HEK293 (cell line): ENCODE data around the gene GLTPD2.
"Not testable (repeated sequence)": the region's sequence is repeated elsewhere in the genome, so short reads cannot be mapped to it uniquely, and the experiment has no call there.

Experiments
- CTCF ChIA-PET: fragments of 350-600 bp; formaldehyde crosslinking; extraction: SDS; loops from one replicate; lab custom pipeline; 2021; ENCODE audit warnings: antibody characterized with exemption; lab: Yijun Ruan, JAX
- POLR2A ChIA-PET: fragments of 300-600 bp; formaldehyde crosslinking; extraction: SDS; loops from one replicate; lab custom pipeline; 2020; ENCODE audit warnings: antibody characterized with exemption, inconsistent platforms; lab: Yijun Ruan, JAX
- H3K27ac ChIP-seq: fragments of 200-500 bp; sonication (Bioruptor generic); 2 replicates; pipeline ENCODE4 v1.5.1; 2014; ENCODE audit warnings: low read depth, low read length, control low read depth, inconsistent platforms; ENCODE audit errors: extremely low read depth
- H3K36me3 ChIP-seq, 2 experiments: fragments of 200-500 bp in 1 of 2; sonication (Bioruptor generic) in 1 of 2; 1 replicate in 1 of 2; 2 replicates in 1 of 2; pipeline ENCODE4 v1.5.1; 2014 to 2017; ENCODE audit warnings: inconsistent platforms in 2 of 2, low read length in 2 of 2; ENCODE audit not compliant: control insufficient read depth in 2 of 2, insufficient read depth in 1 of 2
- H3K4me1 ChIP-seq: fragments of 200-500 bp; sonication (Bioruptor generic); 2 replicates; pipeline ENCODE4 v1.5.1; 2014; ENCODE audit warnings: mild to moderate bottlenecking, low read length, inconsistent platforms; ENCODE audit not compliant: control insufficient read depth, insufficient read depth
- H3K4me3 ChIP-seq: 2 replicates; pipeline ENCODE4 v1.5.1; 2011; ENCODE audit warnings: low read depth, mild to moderate bottlenecking, control low read depth, low read length, moderate library complexity
- H3K9me3 ChIP-seq: fragments of 200-500 bp; sonication (Bioruptor generic); 2 replicates; pipeline ENCODE4 v1.5.1; 2014; ENCODE audit warnings: low read depth, low read length, inconsistent platforms; ENCODE audit not compliant: control insufficient read depth, insufficient read depth
- EGR2 ChIP-seq: fragments of 450-650 bp; formaldehyde crosslinking; IDR thresholded peaks from 2 replicates; pipeline ENCODE4 v1.5.1; 2016; ENCODE audit warnings: low read depth, missing biosample characterization, missing genetic modification characterization
- GLIS1 ChIP-seq: fragments of 450-650 bp; formaldehyde crosslinking; IDR thresholded peaks from 2 replicates; pipeline ENCODE4 v1.5.1; 2016; ENCODE audit warnings: missing biosample characterization, missing genetic modification characterization
- KLF16 ChIP-seq: fragments of 450-650 bp; formaldehyde crosslinking; IDR thresholded peaks from 2 replicates; pipeline ENCODE4 v1.5.1; 2017; ENCODE audit warnings: missing biosample characterization, missing genetic modification characterization
- KLF8 ChIP-seq: fragments of 450-650 bp; formaldehyde crosslinking; IDR thresholded peaks from 2 replicates; pipeline ENCODE4 v1.5.1; 2016; ENCODE audit warnings: missing biosample characterization, missing genetic modification characterization
- OSR2 ChIP-seq: fragments of 450-650 bp; formaldehyde crosslinking; IDR thresholded peaks from 2 replicates; pipeline ENCODE4 v1.5.1; 2016; ENCODE audit warnings: missing biosample characterization, missing genetic modification characterization
- SP2 ChIP-seq: fragments of 450-650 bp; formaldehyde crosslinking; IDR thresholded peaks from 2 replicates; pipeline ENCODE4 v1.5.1; 2016; ENCODE audit warnings: missing biosample characterization, missing genetic modification characterization
- SP3 ChIP-seq: fragments of 450-650 bp; formaldehyde crosslinking; IDR thresholded peaks from 2 replicates; pipeline ENCODE4 v1.5.1; 2016; ENCODE audit warnings: missing biosample characterization, missing genetic modification characterization
- ZBTB8A ChIP-seq: fragments of 450-650 bp; formaldehyde crosslinking; IDR thresholded peaks from 2 replicates; pipeline ENCODE4 v1.5.1; 2016; ENCODE audit warnings: missing biosample characterization, missing genetic modification characterization
- ZFHX2 ChIP-seq: fragments of 450-650 bp; formaldehyde crosslinking; conservative IDR thresholded peaks from 2 replicates; pipeline ENCODE4 v1.5.1; 2016; ENCODE audit warnings: missing biosample characterization, missing genetic modification characterization
- ZIC2 ChIP-seq: fragments of 450-650 bp; formaldehyde crosslinking; IDR thresholded peaks from 2 replicates; pipeline ENCODE4 v1.5.1; 2016; ENCODE audit warnings: missing biosample characterization, missing genetic modification characterization
- ZNF202 ChIP-seq: fragments of 450-650 bp; formaldehyde crosslinking; IDR thresholded peaks from 2 replicates; pipeline ENCODE4 v1.5.1; 2016; ENCODE audit warnings: missing biosample characterization, missing genetic modification characterization, borderline replicate concordance
- ZNF335 ChIP-seq: fragments of 450-650 bp; formaldehyde crosslinking; conservative IDR thresholded peaks from 2 replicates; pipeline ENCODE4 v1.5.1; 2016; ENCODE audit warnings: missing biosample characterization, missing genetic modification characterization
- ZNF350 ChIP-seq: fragments of 450-650 bp; formaldehyde crosslinking; IDR thresholded peaks from 2 replicates; pipeline ENCODE4 v1.5.0; 2017; ENCODE audit warnings: missing biosample characterization, mild to moderate bottlenecking, missing genetic modification characterization
- ZNF366 ChIP-seq: fragments of 450-650 bp; formaldehyde crosslinking; conservative IDR thresholded peaks from 2 replicates; pipeline ENCODE4 v1.5.1; 2016; ENCODE audit warnings: missing biosample characterization, missing genetic modification characterization
- ZNF416 ChIP-seq: fragments of 450-650 bp; formaldehyde crosslinking; IDR thresholded peaks from 2 replicates; pipeline ENCODE4 v1.5.1; 2016; ENCODE audit warnings: missing biosample characterization, missing genetic modification characterization
- TF ChIP-seq, protein P1 (sequence below): fragments of 450-650 bp; formaldehyde crosslinking; conservative IDR thresholded peaks from 2 replicates; pipeline ENCODE4 v1.5.1; 2016; ENCODE audit warnings: low read depth, missing biosample characterization, missing genetic modification characterization
- TF ChIP-seq, protein P2 (sequence below): fragments of 450-650 bp; formaldehyde crosslinking; IDR thresholded peaks from 2 replicates; pipeline ENCODE4 v1.5.1; 2017; ENCODE audit warnings: missing biosample characterization, missing genetic modification characterization
- TF ChIP-seq, protein P3 (sequence below): fragments of 450-650 bp; formaldehyde crosslinking; IDR thresholded peaks from 2 replicates; pipeline ENCODE4 v1.5.1; 2016; ENCODE audit warnings: missing biosample characterization, missing genetic modification characterization
- TF ChIP-seq, protein P4 (sequence below): fragments of 450-650 bp; formaldehyde crosslinking; IDR thresholded peaks from 2 replicates; pipeline ENCODE4 v1.5.1; 2017; ENCODE audit warnings: missing biosample characterization, missing genetic modification characterization
- TF ChIP-seq, protein P5 (sequence below): fragments of 450-650 bp; formaldehyde crosslinking; IDR thresholded peaks from 2 replicates; pipeline ENCODE4 v1.5.1; 2016; ENCODE audit warnings: missing biosample characterization, missing genetic modification characterization

The GLTPD2 gene

DNA sequence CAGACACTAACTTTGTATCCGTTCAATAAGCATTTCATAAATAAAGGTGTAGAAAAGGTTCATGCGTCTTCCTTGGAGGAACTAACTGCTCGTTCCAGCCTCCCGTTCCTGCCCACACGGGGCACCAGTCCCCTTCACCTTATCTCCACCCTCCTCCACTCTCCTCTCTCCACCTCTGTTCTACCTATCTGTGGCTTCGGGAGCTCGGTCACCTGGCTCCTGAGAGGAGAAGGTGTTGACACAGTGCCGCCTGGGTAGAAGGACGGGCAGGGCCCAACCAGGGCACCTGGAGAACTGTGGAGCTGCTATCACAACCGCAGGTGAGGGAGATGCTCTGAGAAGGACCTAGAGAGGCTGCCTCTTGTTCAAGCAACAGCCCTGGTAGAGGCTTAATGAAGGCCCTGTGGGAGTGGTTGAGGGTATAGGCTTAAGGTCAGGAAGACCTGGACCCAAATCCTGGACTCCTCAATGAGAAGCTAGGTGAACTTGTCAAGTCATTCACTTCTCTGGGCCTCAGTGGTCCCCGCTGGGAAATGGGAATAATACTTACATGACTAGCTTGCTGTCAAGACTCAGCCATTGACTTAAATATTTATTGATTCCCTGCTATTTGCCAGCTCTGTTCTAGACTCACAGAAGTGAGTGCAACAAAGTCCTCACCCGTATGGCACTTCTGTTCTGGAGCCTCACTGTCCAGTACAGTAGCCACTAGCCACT lies 34.8 kb downstream of the GLTPD2 start (continued):
- TF ChIP-seq, protein P1, sequence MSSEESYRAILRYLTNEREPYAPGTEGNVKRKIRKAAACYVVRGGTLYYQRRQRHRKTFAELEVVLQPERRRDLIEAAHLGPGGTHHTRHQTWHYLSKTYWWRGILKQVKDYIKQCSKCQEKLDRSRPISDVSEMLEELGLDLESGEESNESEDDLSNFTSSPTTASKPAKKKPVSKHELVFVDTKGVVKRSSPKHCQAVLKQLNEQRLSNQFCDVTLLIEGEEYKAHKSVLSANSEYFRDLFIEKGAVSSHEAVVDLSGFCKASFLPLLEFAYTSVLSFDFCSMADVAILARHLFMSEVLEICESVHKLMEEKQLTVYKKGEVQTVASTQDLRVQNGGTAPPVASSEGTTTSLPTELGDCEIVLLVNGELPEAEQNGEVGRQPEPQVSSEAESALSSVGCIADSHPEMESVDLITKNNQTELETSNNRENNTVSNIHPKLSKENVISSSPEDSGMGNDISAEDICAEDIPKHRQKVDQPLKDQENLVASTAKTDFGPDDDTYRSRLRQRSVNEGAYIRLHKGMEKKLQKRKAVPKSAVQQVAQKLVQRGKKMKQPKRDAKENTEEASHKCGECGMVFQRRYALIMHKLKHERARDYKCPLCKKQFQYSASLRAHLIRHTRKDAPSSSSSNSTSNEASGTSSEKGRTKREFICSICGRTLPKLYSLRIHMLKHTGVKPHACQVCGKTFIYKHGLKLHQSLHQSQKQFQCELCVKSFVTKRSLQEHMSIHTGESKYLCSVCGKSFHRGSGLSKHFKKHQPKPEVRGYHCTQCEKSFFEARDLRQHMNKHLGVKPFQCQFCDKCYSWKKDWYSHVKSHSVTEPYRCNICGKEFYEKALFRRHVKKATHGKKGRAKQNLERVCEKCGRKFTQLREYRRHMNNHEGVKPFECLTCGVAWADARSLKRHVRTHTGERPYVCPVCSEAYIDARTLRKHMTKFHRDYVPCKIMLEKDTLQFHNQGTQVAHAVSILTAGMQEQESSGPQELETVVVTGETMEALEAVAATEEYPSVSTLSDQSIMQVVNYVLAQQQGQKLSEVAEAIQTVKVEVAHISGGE (tag by site-specific recombination) = no peak

DNA sequence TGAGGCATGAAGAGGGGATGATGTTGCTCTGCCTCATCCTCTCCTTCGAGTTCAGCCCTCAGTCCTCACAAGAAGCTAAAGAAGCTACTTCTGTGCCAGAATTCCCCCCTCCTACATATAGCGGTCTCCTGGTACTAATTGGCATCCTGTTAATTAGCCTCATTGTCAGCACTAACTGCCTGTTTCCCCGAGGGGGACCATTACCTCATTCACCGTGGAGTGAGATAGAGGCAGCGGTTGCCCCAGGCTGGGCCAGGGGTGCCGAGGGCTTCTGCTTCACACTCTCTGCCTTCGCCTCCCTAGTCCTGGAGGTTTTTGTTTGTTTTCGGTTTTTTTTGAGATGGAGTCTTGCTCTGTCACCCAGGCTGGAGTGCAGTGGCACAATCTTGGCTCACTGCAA lies 38.6 kb downstream of the GLTPD2 start:
- Histone ChIP-seq H3K4me3 (no peak overlapping the region), H3K27ac (no peak overlapping the region), H3K9me3 (no peaks in the 10 kb centered on the region)
- POLR2A ChIA-PET = no interaction called here
- TF ChIP-seq ZNF416 (no peak), ZNF366 (tag by site-specific recombination) (peak; percentile 44; the same call in 1 of the 2 replicates), GLIS1 (tag by site-specific recombination) (peak; percentile 73), ZNF350 (tag by site-specific recombination) (no peak), ZNF202 (tag by site-specific recombination) (no peak), OSR2 (tag by site-specific recombination) (peak; percentile 28; the same call in 1 of the 2 replicates), ZIC2 (tag by site-specific recombination) (0 out of 2 replicates have a peak, but pooled peaks have one; percentile 10)
- TF ChIP-seq, protein P2, sequence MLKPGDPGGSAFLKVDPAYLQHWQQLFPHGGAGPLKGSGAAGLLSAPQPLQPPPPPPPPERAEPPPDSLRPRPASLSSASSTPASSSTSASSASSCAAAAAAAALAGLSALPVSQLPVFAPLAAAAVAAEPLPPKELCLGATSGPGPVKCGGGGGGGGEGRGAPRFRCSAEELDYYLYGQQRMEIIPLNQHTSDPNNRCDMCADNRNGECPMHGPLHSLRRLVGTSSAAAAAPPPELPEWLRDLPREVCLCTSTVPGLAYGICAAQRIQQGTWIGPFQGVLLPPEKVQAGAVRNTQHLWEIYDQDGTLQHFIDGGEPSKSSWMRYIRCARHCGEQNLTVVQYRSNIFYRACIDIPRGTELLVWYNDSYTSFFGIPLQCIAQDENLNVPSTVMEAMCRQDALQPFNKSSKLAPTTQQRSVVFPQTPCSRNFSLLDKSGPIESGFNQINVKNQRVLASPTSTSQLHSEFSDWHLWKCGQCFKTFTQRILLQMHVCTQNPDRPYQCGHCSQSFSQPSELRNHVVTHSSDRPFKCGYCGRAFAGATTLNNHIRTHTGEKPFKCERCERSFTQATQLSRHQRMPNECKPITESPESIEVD (tag by site-specific recombination) = no peak
- TF ChIP-seq, all 188 proteins: peak for 4
- peaks cover 0 to 12% of the 10 kb centered on the region in 2 experiments; a peak in 1 of 3 replicates for H3K36me3 ChIP-seq
- CTCF ChIA-PET = interaction anchor here (0.6 kb wide), 1 partner anchor 60 kb away, joined by 3 read pairs; no protein-coding TSS in a partner anchor
- H3K4me1 ChIP-seq = no peaks in the 10 kb centered on the region

DNA sequence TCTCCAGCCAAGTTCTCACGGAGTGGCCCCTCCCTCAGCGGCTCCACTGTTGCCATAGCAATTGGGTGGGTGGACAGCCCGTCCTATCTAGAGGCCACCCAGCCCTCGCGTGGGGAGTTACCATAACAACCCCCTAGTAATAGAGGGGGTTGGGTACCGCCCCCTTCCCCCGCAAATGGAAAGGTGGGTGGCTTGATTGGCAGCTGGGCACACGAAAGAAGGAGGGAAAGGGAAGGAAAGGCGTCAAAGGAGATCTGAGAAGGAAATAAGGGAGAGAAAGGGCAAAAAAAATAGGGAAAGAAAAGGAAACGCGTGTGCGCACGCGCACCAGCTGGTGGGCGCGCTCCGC lies 44.0 kb downstream of the GLTPD2 start:
- POLR2A ChIA-PET = interaction anchor here (1.0 to 2.4 kb wide), 2 partner anchors 26 to 43 kb away, joined by 3 to 9 read pairs; partner anchors contain the start of gene PLD2
- CTCF ChIA-PET, H3K9me3 ChIP-seq, H3K36me3 ChIP-seq: not testable (repeated sequence)
- peak overlapping the region; percentile 81 for H3K27ac ChIP-seq
- peak overlapping the region; percentile 90 for H3K4me3 ChIP-seq
- H3K4me1 ChIP-seq = peaks cover 11% of the 10 kb centered on the region
- TF ChIP-seq, protein P3, sequence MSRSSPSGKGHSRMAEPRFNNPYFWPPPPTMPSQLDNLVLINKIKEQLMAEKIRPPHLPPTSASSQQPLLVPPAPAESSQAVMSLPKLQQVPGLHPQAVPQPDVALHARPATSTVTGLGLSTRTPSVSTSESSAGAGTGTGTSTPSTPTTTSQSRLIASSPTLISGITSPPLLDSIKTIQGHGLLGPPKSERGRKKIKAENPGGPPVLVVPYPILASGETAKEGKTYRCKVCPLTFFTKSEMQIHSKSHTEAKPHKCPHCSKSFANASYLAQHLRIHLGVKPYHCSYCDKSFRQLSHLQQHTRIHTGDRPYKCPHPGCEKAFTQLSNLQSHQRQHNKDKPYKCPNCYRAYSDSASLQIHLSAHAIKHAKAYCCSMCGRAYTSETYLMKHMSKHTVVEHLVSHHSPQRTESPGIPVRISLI (tag by site-specific recombination) = 0 out of 2 replicates have a peak, but pooled peaks have one; percentile 45
- peak; percentile 91 for TF ChIP-seq KLF16 (tag by site-specific recombination)
- peak; percentile 99 for TF ChIP-seq ZFHX2 (tag by site-specific recombination)
- TF ChIP-seq, protein P4, sequence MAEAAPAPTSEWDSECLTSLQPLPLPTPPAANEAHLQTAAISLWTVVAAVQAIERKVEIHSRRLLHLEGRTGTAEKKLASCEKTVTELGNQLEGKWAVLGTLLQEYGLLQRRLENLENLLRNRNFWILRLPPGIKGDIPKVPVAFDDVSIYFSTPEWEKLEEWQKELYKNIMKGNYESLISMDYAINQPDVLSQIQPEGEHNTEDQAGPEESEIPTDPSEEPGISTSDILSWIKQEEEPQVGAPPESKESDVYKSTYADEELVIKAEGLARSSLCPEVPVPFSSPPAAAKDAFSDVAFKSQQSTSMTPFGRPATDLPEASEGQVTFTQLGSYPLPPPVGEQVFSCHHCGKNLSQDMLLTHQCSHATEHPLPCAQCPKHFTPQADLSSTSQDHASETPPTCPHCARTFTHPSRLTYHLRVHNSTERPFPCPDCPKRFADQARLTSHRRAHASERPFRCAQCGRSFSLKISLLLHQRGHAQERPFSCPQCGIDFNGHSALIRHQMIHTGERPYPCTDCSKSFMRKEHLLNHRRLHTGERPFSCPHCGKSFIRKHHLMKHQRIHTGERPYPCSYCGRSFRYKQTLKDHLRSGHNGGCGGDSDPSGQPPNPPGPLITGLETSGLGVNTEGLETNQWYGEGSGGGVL (tag by site-specific recombination) = peak; percentile 19; the same call in 1 of the 2 replicates
- TF ChIP-seq, protein P5, sequence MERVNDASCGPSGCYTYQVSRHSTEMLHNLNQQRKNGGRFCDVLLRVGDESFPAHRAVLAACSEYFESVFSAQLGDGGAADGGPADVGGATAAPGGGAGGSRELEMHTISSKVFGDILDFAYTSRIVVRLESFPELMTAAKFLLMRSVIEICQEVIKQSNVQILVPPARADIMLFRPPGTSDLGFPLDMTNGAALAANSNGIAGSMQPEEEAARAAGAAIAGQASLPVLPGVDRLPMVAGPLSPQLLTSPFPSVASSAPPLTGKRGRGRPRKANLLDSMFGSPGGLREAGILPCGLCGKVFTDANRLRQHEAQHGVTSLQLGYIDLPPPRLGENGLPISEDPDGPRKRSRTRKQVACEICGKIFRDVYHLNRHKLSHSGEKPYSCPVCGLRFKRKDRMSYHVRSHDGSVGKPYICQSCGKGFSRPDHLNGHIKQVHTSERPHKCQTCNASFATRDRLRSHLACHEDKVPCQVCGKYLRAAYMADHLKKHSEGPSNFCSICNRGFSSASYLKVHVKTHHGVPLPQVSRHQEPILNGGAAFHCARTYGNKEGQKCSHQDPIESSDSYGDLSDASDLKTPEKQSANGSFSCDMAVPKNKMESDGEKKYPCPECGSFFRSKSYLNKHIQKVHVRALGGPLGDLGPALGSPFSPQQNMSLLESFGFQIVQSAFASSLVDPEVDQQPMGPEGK (tag by site-specific recombination) = peak; percentile 54
- peak; percentile 96 for TF ChIP-seq ZNF335 (tag by site-specific recombination)
- TF ChIP-seq SP2 (tag by site-specific recombination) = peak; percentile 70
- peak; percentile 20; the same call in 1 of the 2 replicates for TF ChIP-seq KLF8 (tag by site-specific recombination)
- peak; percentile 92 for TF ChIP-seq ZNF366 (tag by site-specific recombination)
- peak; percentile 92 for TF ChIP-seq ZBTB8A (tag by site-specific recombination)
- TF ChIP-seq EGR2 (tag by site-specific recombination) = peak; percentile 99
- TF ChIP-seq SP3 = peak; percentile 71
